ES-I3 (cell line): ENCODE measurements around the gene SLC4A11.
"Not testable (repeated sequence)": the region's sequence is repeated elsewhere in the genome, so short reads cannot be mapped to it uniquely, and the experiment has no call there.

Experiments
- H3K36me3 ChIP-seq: 2 replicates; pipeline ENCODE4 v1.6.1; 2013; ENCODE audit warnings: mild to moderate bottlenecking, low read length, control low read depth, moderate library complexity; ENCODE audit not compliant: insufficient read depth
- H3K4me1 ChIP-seq: 2 replicates; pipeline ENCODE4 v1.6.1; 2013; ENCODE audit warnings: mild to moderate bottlenecking, control low read depth, low read length; ENCODE audit not compliant: insufficient read depth
- H3K9ac ChIP-seq: 2 replicates; pipeline ENCODE4 v1.6.1; 2013; ENCODE audit warnings: low read depth, mild to moderate bottlenecking, low read length, moderate library complexity
- H3K9me3 ChIP-seq: 2 replicates; pipeline ENCODE4 v1.6.1; 2013; ENCODE audit warnings: mild to moderate bottlenecking, low read length, moderate library complexity; ENCODE audit not compliant: control insufficient read depth, insufficient read depth

The SLC4A11 gene

GRCh38 chr20:3227936-3228749 is 10.8 kb downstream of the SLC4A11 start:
- Histone ChIP-seq H3K9me3 (no peaks in the 10 kb centered on the region), H3K9ac (no peak overlapping the region), H3K4me1 (peaks cover under 1% of the 10 kb centered on the region; the same call in 1 of the 2 replicates), H3K36me3 (no peaks in the 10 kb centered on the region)

GRCh38 chr20:3227506-3227905 is 11.5 kb downstream of the SLC4A11 start:
- H3K9ac ChIP-seq: no peak overlapping the region
- H3K4me1 ChIP-seq: peaks cover 7% of the 10 kb centered on the region; the same call in 1 of the 2 replicates
- H3K36me3 ChIP-seq: no peaks in the 10 kb centered on the region; the same call in 1 of the 2 replicates
- H3K9me3 ChIP-seq: no peaks in the 10 kb centered on the region

GRCh38 chr20:3226864-3227263 is 12.1 kb downstream of the SLC4A11 start:
- H3K9ac ChIP-seq: no peak overlapping the region
- no peaks in the 10 kb centered on the region for H3K9me3 ChIP-seq
- peaks cover 9% of the 10 kb centered on the region; the same call in 1 of the 2 replicates for H3K4me1 ChIP-seq
- peaks cover 2% of the 10 kb centered on the region for H3K36me3 ChIP-seq

- H3K9me3 ChIP-seq: no peaks in the 10 kb centered on the region
- H3K36me3 ChIP-seq: peaks cover 5% of the 10 kb centered on the region
- H3K9ac ChIP-seq: no peak overlapping the region
- H3K4me1 ChIP-seq: peaks cover 9% of the 10 kb centered on the region; the same call in 1 of the 2 replicates
These were observed 12.9 kb downstream of the SLC4A11 start for GRCh38 chr20:3226093-3226492.

- no peak overlapping the region for H3K9ac ChIP-seq
- no peaks in the 10 kb centered on the region for H3K9me3 ChIP-seq
- peaks cover 9% of the 10 kb centered on the region; the same call in 1 of the 2 replicates for H3K4me1 ChIP-seq
- H3K36me3 ChIP-seq: peaks cover 8% of the 10 kb centered on the region
These were observed 14.1 kb downstream of the SLC4A11 start for GRCh38 chr20:3224681-3225421.

GRCh38 chr20:3223994-3224680 is 14.9 kb downstream of the SLC4A11 start:
- no peaks in the 10 kb centered on the region for H3K9me3 ChIP-seq
- H3K9ac ChIP-seq: no peak overlapping the region
- peaks cover 8% of the 10 kb centered on the region for H3K36me3 ChIP-seq

GRCh38 chr20:3223651-3223993 is 15.4 kb downstream of the SLC4A11 start:
- Histone ChIP-seq H3K4me1 (peaks cover 9% of the 10 kb centered on the region; the same call in 1 of the 2 replicates), H3K9me3 (no peaks in the 10 kb centered on the region), H3K9ac (no peak overlapping the region), H3K36me3 (peaks cover 8% of the 10 kb centered on the region)

More at GRCh38 chr20:3223994-3224680, 14.9 kb downstream of the SLC4A11 start:
- H3K4me1 ChIP-seq: peaks cover 9% of the 10 kb centered on the region; the same call in 1 of the 2 replicates

GRCh38 chr20:3222635-3223600 is 16.1 kb downstream of the SLC4A11 start:
- Histone ChIP-seq H3K36me3 (peaks cover 8% of the 10 kb centered on the region), H3K4me1 (peaks cover 9% of the 10 kb centered on the region; the same call in 1 of the 2 replicates), H3K9me3 (no peaks in the 10 kb centered on the region), H3K9ac (no peak overlapping the region)

GRCh38 chr20:3221398-3222226 is 17.4 kb downstream of the SLC4A11 start:
- Histone ChIP-seq H3K9ac (no peak overlapping the region), H3K36me3 (peaks cover 8% of the 10 kb centered on the region), H3K9me3 (no peaks in the 10 kb centered on the region), H3K4me1 (peaks cover 9% of the 10 kb centered on the region; the same call in 1 of the 2 replicates)

GRCh38 chr20:3218307-3218988 is 20.5 kb downstream of the SLC4A11 start:
- Histone ChIP-seq H3K9me3 (no peaks in the 10 kb centered on the region), H3K36me3 (peaks cover 9% of the 10 kb centered on the region), H3K9ac (no peak overlapping the region), H3K4me1 (peaks cover 9% of the 10 kb centered on the region; the same call in 1 of the 2 replicates)

GRCh38 chr20:3215359-3215917 is 23.6 kb downstream of the SLC4A11 start:
- H3K4me1 ChIP-seq, H3K36me3 ChIP-seq, H3K9ac ChIP-seq, H3K9me3 ChIP-seq: not testable (repeated sequence)

- no peak overlapping the region for H3K9ac ChIP-seq
- H3K36me3 ChIP-seq: peaks cover 5% of the 10 kb centered on the region; the same call in 1 of the 2 replicates
- no peaks in the 10 kb centered on the region; the same call in 1 of the 2 replicates for H3K4me1 ChIP-seq
- no peaks in the 10 kb centered on the region for H3K9me3 ChIP-seq
These were observed 25.8 kb downstream of the SLC4A11 start for GRCh38 chr20:3213226-3213625.
